ENCODE results near the gene PCNX1.
"Not testable (repeated sequence)": the region's sequence is repeated elsewhere in the genome, so short reads cannot be mapped to it uniquely, and the experiment has no call there.

PCNX1 gene

GRCh38 chr14:70917633-70918032 is 10.4 kb downstream of the PCNX1 start:
- Mint-ChIP-seq H3K9me3 (peaks cover 4% of the 10 kb centered on the region), H3K36me3 (ENCODE audit: low read depth) (peaks cover 13% of the 10 kb centered on the region), H3K4me3 (no peak overlapping the region), H3K27ac (peak overlapping the region; percentile 9), H3K4me1 (peaks cover 78% of the 10 kb centered on the region), H3K27me3 (no peaks in the 10 kb centered on the region)
- no peak for ATAC-seq
- DNase-seq = no peak

GRCh38 chr14:70919774-70920173 is 12.5 kb downstream of the PCNX1 start:
- peaks cover 90% of the 10 kb centered on the region for H3K4me1 Mint-ChIP-seq
- H3K27ac Mint-ChIP-seq = peak overlapping the region; percentile 86
- no peak for DNase-seq
- peak overlapping the region; percentile 59 for H3K4me3 Mint-ChIP-seq
- no peaks in the 10 kb centered on the region for H3K27me3 Mint-ChIP-seq
- peaks cover 13% of the 10 kb centered on the region for H3K36me3 Mint-ChIP-seq (ENCODE audit: low read depth)
- H3K9me3 Mint-ChIP-seq = peaks cover 4% of the 10 kb centered on the region
- no peak for ATAC-seq

- DNase-seq = no peak
- Mint-ChIP-seq H3K4me3 (peak overlapping the region; percentile 18), H3K27me3 (no peaks in the 10 kb centered on the region), H3K36me3 (ENCODE audit: low read depth) (peaks cover 13% of the 10 kb centered on the region), H3K27ac (peak overlapping the region; percentile 86), H3K4me1 (peaks cover 89% of the 10 kb centered on the region), H3K9me3 (peaks cover 4% of the 10 kb centered on the region)
- peak; percentile 97 for ATAC-seq
Observed at GRCh38 chr14:70920608-70921007, 13.3 kb downstream of the PCNX1 start.

GRCh38 chr14:70921669-70922068 is 14.4 kb downstream of the PCNX1 start:
- Mint-ChIP-seq H3K4me3 (no peak overlapping the region), H3K27ac (no peak overlapping the region), H3K9me3 (no peaks in the 10 kb centered on the region), H3K36me3 (ENCODE audit: low read depth) (peaks cover 6% of the 10 kb centered on the region), H3K4me1 (peaks cover 90% of the 10 kb centered on the region), H3K27me3 (no peaks in the 10 kb centered on the region)
- ATAC-seq (no peak), DNase-seq (no peak)

GRCh38 chr14:70924521-70924920 is 17.3 kb downstream of the PCNX1 start:
- Mint-ChIP-seq H3K4me3 (no peak overlapping the region), H3K9me3 (no peaks in the 10 kb centered on the region), H3K27me3 (no peaks in the 10 kb centered on the region), H3K4me1 (peaks cover 80% of the 10 kb centered on the region), H3K27ac (no peak overlapping the region), H3K36me3 (ENCODE audit: low read depth) (peaks cover 2% of the 10 kb centered on the region)
- ATAC-seq (no peak), DNase-seq (no peak)

- no peak overlapping the region for H3K4me3 Mint-ChIP-seq
- peaks cover 2% of the 10 kb centered on the region for H3K36me3 Mint-ChIP-seq (ENCODE audit: low read depth)
- H3K9me3 Mint-ChIP-seq = no peaks in the 10 kb centered on the region
- DNase-seq (no peak), ATAC-seq (peak; percentile 57)
- no peaks in the 10 kb centered on the region for H3K27me3 Mint-ChIP-seq
- peaks cover 70% of the 10 kb centered on the region for H3K4me1 Mint-ChIP-seq
- H3K27ac Mint-ChIP-seq = peak overlapping the region; percentile 16
Observed at GRCh38 chr14:70926235-70926830, 19.1 kb downstream of the PCNX1 start.

- Mint-ChIP-seq H3K27me3 (no peaks in the 10 kb centered on the region), H3K9me3 (no peaks in the 10 kb centered on the region), H3K4me3 (no peak overlapping the region), H3K27ac (no peak overlapping the region), H3K4me1 (peaks cover 60% of the 10 kb centered on the region), H3K36me3 (ENCODE audit: low read depth) (peaks cover 2% of the 10 kb centered on the region)
- no peak for ATAC-seq
- no peak for DNase-seq
Observed at GRCh38 chr14:70931008-70931407, 23.7 kb downstream of the PCNX1 start.

- no peaks in the 10 kb centered on the region for H3K9me3 Mint-ChIP-seq
- no peaks in the 10 kb centered on the region for H3K27me3 Mint-ChIP-seq
- H3K4me3 Mint-ChIP-seq = no peak overlapping the region
- peak overlapping the region; percentile 75 for H3K27ac Mint-ChIP-seq
- no peaks in the 10 kb centered on the region for H3K36me3 Mint-ChIP-seq (ENCODE audit: low read depth)
- ATAC-seq (no peak), DNase-seq (no peak)
- H3K4me1 Mint-ChIP-seq = peaks cover 60% of the 10 kb centered on the region
Observed at GRCh38 chr14:70934084-70934483, 26.8 kb downstream of the PCNX1 start.

GRCh38 chr14:70934502-70935134 is 27.4 kb downstream of the PCNX1 start:
- H3K27ac Mint-ChIP-seq = peak overlapping the region; percentile 75

GRCh38 chr14:70935135-70935534 is 27.9 kb downstream of the PCNX1 start:
- Mint-ChIP-seq H3K4me3 (no peak overlapping the region), H3K36me3 (ENCODE audit: low read depth) (peaks cover 8% of the 10 kb centered on the region), H3K9me3 (peaks cover 10% of the 10 kb centered on the region), H3K27ac (peak overlapping the region; percentile 75), H3K27me3 (no peaks in the 10 kb centered on the region), H3K4me1 (peaks cover 62% of the 10 kb centered on the region)
- no peak for ATAC-seq
- DNase-seq = no peak

More at GRCh38 chr14:70934502-70935134, 27.4 kb downstream of the PCNX1 start:
- Mint-ChIP-seq H3K27me3 (no peaks in the 10 kb centered on the region), H3K4me3 (peak overlapping the region; percentile 56), H3K4me1 (peaks cover 60% of the 10 kb centered on the region), H3K9me3 (peaks cover 4% of the 10 kb centered on the region), H3K36me3 (ENCODE audit: low read depth) (peaks cover 4% of the 10 kb centered on the region)
- peak; percentile 77 for ATAC-seq
- no peak for DNase-seq

- DNase-seq, ATAC-seq, H3K27me3 Mint-ChIP-seq, H3K4me3 Mint-ChIP-seq: not testable (repeated sequence)
- peaks cover 41% of the 10 kb centered on the region for H3K9me3 Mint-ChIP-seq
- peaks cover 78% of the 10 kb centered on the region for H3K4me1 Mint-ChIP-seq
- peaks cover 50% of the 10 kb centered on the region for H3K36me3 Mint-ChIP-seq (ENCODE audit: low read depth)
- peak overlapping the region; percentile 61 for H3K27ac Mint-ChIP-seq
Observed at GRCh38 chr14:70939693-70940092, 32.4 kb downstream of the PCNX1 start.

GRCh38 chr14:70941637-70942341 is 34.5 kb downstream of the PCNX1 start:
- H3K4me1 Mint-ChIP-seq = peaks cover 72% of the 10 kb centered on the region
- H3K36me3 Mint-ChIP-seq (ENCODE audit: low read depth) = peaks cover 63% of the 10 kb centered on the region
- H3K27ac Mint-ChIP-seq = peak overlapping the region; percentile 62
- ATAC-seq, H3K27me3 Mint-ChIP-seq, H3K4me3 Mint-ChIP-seq: not testable (repeated sequence)
- peak; percentile 49 for DNase-seq
- peaks cover 51% of the 10 kb centered on the region for H3K9me3 Mint-ChIP-seq

GRCh38 chr14:70942342-70942706 is 35.1 kb downstream of the PCNX1 start:
- H3K4me1 Mint-ChIP-seq = peaks cover 68% of the 10 kb centered on the region
- no peaks in the 10 kb centered on the region for H3K27me3 Mint-ChIP-seq
- H3K27ac Mint-ChIP-seq = peak overlapping the region; percentile 52
- peaks cover 55% of the 10 kb centered on the region for H3K9me3 Mint-ChIP-seq
- no peak overlapping the region for H3K4me3 Mint-ChIP-seq
- DNase-seq (no peak), ATAC-seq (no peak)
- H3K36me3 Mint-ChIP-seq (ENCODE audit: low read depth) = peaks cover 69% of the 10 kb centered on the region

- peak overlapping the region; percentile 52 for H3K27ac Mint-ChIP-seq
- H3K4me1 Mint-ChIP-seq = peaks cover 64% of the 10 kb centered on the region
- not testable (repeated sequence) for DNase-seq, H3K4me3 Mint-ChIP-seq, H3K27me3 Mint-ChIP-seq
- H3K36me3 Mint-ChIP-seq (ENCODE audit: low read depth) = peaks cover 73% of the 10 kb centered on the region
- peaks cover 59% of the 10 kb centered on the region for H3K9me3 Mint-ChIP-seq
- peak; percentile 80 for ATAC-seq
Observed at GRCh38 chr14:70942721-70943120, 35.5 kb downstream of the PCNX1 start.

- no peak overlapping the region for H3K27ac Mint-ChIP-seq
- no peaks in the 10 kb centered on the region for H3K27me3 Mint-ChIP-seq
- no peak overlapping the region for H3K4me3 Mint-ChIP-seq
- H3K9me3 Mint-ChIP-seq = peaks cover 64% of the 10 kb centered on the region
- peaks cover 61% of the 10 kb centered on the region for H3K4me1 Mint-ChIP-seq
- peaks cover 79% of the 10 kb centered on the region for H3K36me3 Mint-ChIP-seq (ENCODE audit: low read depth)
- ATAC-seq (no peak), DNase-seq (no peak)
Observed at GRCh38 chr14:70943838-70944237, 36.6 kb downstream of the PCNX1 start.

All from activated naive CD8-positive, alpha-beta T cell treated with anti-CD3 and anti-CD28 coated beads, Interleukin-2, amount 50 U/mL, for 24 hours (primary cell).